Lower leg skin (tissue), 3 donors: Measurements from ENCODE around the gene ZNF511.

Experiments
- POLR2A ChIP-seq, 2 donors: fragments of 450-650 bp; IDR thresholded peaks; one replicate each; pipeline ENCODE4 v1.6.1; 2016 to 2017; ENCODE audit warnings: antibody characterized with exemption in 2 of 2, mild to moderate bottlenecking in 1 of 2, moderate library complexity in 1 of 2
- TF ChIP-seq, protein P1 (sequence below), 3 donors: fragments of 450-650 bp; IDR thresholded peaks; one replicate each; pipeline ENCODE4 v1.5.1; 2016; ENCODE audit warnings: antibody characterized with exemption in 3 of 3, mild to moderate bottlenecking in 3 of 3, moderate library complexity in 2 of 3

DNA sequence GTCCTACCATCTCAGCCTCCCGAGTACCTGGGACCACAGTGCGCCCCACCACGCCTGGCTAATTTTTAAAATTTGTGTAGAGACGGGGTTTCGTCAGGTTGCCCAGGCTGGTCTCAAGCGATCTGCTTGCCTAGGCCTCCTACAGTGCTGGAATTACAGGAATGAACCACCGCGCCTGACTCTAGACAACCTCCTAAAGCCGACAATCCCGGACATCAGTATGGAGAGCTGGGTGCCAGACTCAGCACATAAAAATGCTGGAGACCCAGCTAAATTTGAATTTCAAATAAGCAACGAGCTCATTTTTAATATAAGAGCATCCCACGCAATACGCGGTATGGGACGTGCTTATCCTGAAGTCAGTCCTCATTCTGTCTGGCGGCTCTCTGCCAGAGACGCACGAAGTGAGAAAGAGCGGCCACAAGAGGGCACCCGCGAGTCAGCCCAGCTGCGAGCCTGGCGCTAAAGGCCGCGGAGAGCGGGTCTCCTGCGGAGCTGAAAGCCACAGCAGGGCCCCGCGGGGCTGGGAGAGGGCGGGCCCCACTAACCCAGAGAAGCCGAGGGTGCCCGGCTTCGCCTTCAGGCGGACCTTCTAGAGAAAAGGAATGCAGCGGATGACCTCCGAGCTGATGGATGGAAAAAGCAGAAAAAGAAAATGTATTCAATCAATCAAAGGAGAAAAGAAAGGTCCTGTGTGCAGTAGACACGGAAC is 20.9 kb downstream of the ZNF511 start:
- TF ChIP-seq, protein P1, sequence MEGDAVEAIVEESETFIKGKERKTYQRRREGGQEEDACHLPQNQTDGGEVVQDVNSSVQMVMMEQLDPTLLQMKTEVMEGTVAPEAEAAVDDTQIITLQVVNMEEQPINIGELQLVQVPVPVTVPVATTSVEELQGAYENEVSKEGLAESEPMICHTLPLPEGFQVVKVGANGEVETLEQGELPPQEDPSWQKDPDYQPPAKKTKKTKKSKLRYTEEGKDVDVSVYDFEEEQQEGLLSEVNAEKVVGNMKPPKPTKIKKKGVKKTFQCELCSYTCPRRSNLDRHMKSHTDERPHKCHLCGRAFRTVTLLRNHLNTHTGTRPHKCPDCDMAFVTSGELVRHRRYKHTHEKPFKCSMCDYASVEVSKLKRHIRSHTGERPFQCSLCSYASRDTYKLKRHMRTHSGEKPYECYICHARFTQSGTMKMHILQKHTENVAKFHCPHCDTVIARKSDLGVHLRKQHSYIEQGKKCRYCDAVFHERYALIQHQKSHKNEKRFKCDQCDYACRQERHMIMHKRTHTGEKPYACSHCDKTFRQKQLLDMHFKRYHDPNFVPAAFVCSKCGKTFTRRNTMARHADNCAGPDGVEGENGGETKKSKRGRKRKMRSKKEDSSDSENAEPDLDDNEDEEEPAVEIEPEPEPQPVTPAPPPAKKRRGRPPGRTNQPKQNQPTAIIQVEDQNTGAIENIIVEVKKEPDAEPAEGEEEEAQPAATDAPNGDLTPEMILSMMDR (IDR thresholded peaks at IDR 0.05), result no peak
- TF ChIP-seq POLR2A (IDR thresholded peaks at IDR 0.05), result no peak
